ENCODE results near the gene SLC6A3. TPM values are rescaled to one million over a fixed set of nuclear protein-coding genes. Genes with fewer than 3 reads are reported as not detected.

The SLC6A3 gene
- total and polyA plus RNA-seq, 9 of the 15 experiments (the other 6 are each of a cell fraction or from before 2014, with no cell fraction given): not detected

DNA sequence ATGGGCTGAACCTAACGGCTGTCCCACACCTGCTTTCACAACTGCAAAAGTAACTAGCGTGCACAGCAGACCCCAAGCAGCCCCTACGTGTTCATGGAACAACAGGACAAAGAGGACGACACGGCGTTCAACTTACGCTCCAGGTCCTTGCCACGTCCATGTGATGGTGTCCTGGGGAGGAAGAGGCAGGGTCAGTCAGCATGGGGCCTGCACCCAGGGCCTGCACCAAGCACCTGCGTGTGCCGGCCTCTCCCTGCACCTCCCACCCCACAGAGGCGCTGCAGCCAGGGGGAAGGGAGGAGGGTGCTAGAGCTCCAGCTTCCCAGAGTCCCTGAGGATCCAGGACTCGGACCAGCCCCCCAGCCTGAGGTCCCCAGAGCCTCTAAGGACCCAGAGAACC is 35.6 kb upstream of the SLC6A3 start (continued):
- no peak for TF ChIP-seq ZNF408 (CRISPR knock-in tag; IDR thresholded peaks at IDR 0.05; ENCODE audit: low read depth)
- no peak for TF ChIP-seq JUND (IDR thresholded peaks at IDR 0.05; ENCODE audit: borderline replicate concordance, low read depth, low read length)
- TF ChIP-seq JUND (tag; IDR thresholded peaks at IDR 0.05; ENCODE audit: borderline replicate concordance, low read depth, low read length): no peak
- TF ChIP-seq FIP1L1 (IDR thresholded peaks at IDR 0.05; ENCODE audit: low read depth, low read length, poor library complexity, severe bottlenecking): no peak
- no peak for TF ChIP-seq KLF6 (CRISPR knock-in tag; IDR thresholded peaks at IDR 0.05; ENCODE audit: borderline replicate concordance)

GRCh38 chr5:1480217-1480616 is 35.0 kb upstream of the SLC6A3 start:
- no peak overlapping the region for H2AFZ ChIP-seq (ENCODE audit: low read depth, low read length)
- no peak overlapping the region for H3K4me2 ChIP-seq (ENCODE audit: insufficient read depth, low read length)
- H3K27me3 ChIP-seq (ENCODE audit: control insufficient read depth in 2 of 2, insufficient read depth in 2 of 2, low read length in 2 of 2): no peaks in the 10 kb centered on the region
- peaks cover 27% of the 10 kb centered on the region for H4K20me1 ChIP-seq (replicated peaks; ENCODE audit: control insufficient read depth, insufficient read depth, low read length)
- H3K79me2 ChIP-seq (ENCODE audit: control insufficient read depth, insufficient read depth, low read length): no peaks in the 10 kb centered on the region
- peak in 2 of 4 experiments; percentile 11 to 27 for DNase-seq (ENCODE audit: extremely low read depth in 1 of 4, low spot score in 3 of 4)
- no peak overlapping the region for H3K4me3 ChIP-seq
- H3K36me3 ChIP-seq (ENCODE audit: control insufficient read depth, insufficient read depth, low read length): peaks cover 7% of the 10 kb centered on the region; the same call in 2 of the 3 replicates
- CTCF ChIA-PET (ENCODE audit: low intra/inter-chr PET ratio): interaction anchor here (1.1 to 2.4 kb wide), 3 partner anchors 121 to 161 kb away, joined by 4 to 17 read pairs (median 8); no protein-coding TSS in a partner anchor
- H3K4me1 ChIP-seq (replicated peaks in 1 of 2; ENCODE audit: control insufficient read depth in 2 of 2, insufficient read depth in 2 of 2, low read length in 2 of 2): peaks cover 0 to 25% of the 10 kb centered on the region in 2 experiments; a peak in 1 of 5 replicates
- in situ Hi-C loops (cut with MboI) (no loop called here), intact Hi-C loops (cut with micrococcal nuclease) (no loop called here)
- peak; percentile 40; the same call in 2 of the 3 replicates for ATAC-seq
- no peak overlapping the region; a peak in 1 of 4 replicates for H3K9ac ChIP-seq (ENCODE audit: insufficient read depth in 1 of 2, low read depth in 2 of 2, low read length in 2 of 2)
- WGBS (ENCODE audit: insufficient coverage, low coverage, missing lambda C conversion rate): 23% methylated on average over 14 of the region's 14 CpGs
- BruUV-seq (replicated peaks): no TSS peak
- H3K27ac ChIP-seq (ENCODE audit: extremely low read depth, low read depth, low read length): no peak overlapping the region
- POLR2A ChIA-PET: no interaction called here
- TF ChIP-seq PHB2 (IDR thresholded peaks at IDR 0.05; ENCODE audit: low read depth): no peak
- TF ChIP-seq E2F6 (IDR thresholded peaks at IDR 0.05; ENCODE audit: borderline replicate concordance in 1 of 2, extremely low read depth in 1 of 2, insufficient read depth in 1 of 2, insufficient read length in 1 of 2, low read depth in 1 of 2, low read length in 1 of 2, poor library complexity in 1 of 2, severe bottlenecking in 1 of 2): peak in 1 of 2 experiments; percentile 48
- no peaks in the 10 kb centered on the region for H3K9me3 ChIP-seq (replicated peaks; ENCODE audit: control insufficient read depth, insufficient read depth, low read depth, low read length)
- peaks cover 2% of the 10 kb centered on the region for H3K9me1 ChIP-seq (ENCODE audit: control insufficient read depth, insufficient read depth, low read length)
- no peak for FAIRE-seq
